Activated T-cell treated with anti-CD3 and anti-CD28 coated beads for 1 hour (primary cell): Measurements from ENCODE around the gene ABCC5.

Source experiments
- DNase-seq: peaks from one replicate; pipeline ENCODE4 v3.0.0-alpha.2; 2020; ENCODE audit warnings: low read depth

The ABCC5 gene

GRCh38 chr3:183922421-183922820, 95.3 kb downstream of the ABCC5 start:
- no peak for DNase-seq

- no peak for DNase-seq
Measured at GRCh38 chr3:183921096-183921495, 96.6 kb downstream of the ABCC5 start.

GRCh38 chr3:183920416-183920815, 97.3 kb downstream of the ABCC5 start:
- DNase-seq, result no peak

- no peak for DNase-seq
Measured at GRCh38 chr3:183918178-183918577, 99.5 kb downstream of the ABCC5 start.

- no peak for DNase-seq
Measured at GRCh38 chr3:183917776-183918175, 99.9 kb downstream of the ABCC5 start.

GRCh38 chr3:183914856-183915255, 102.8 kb downstream of the ABCC5 start:
- no peak for DNase-seq

- no peak for DNase-seq
Measured at GRCh38 chr3:183913580-183913920, 104.1 kb downstream of the ABCC5 start.

GRCh38 chr3:183912895-183913579, 104.6 kb downstream of the ABCC5 start:
- no peak for DNase-seq

- DNase-seq, result no peak
Measured at GRCh38 chr3:183911763-183912506, 105.7 kb downstream of the ABCC5 start.

- DNase-seq, result no peak
Measured at GRCh38 chr3:183911087-183911486, 106.6 kb downstream of the ABCC5 start.

GRCh38 chr3:183909030-183909600, 108.6 kb downstream of the ABCC5 start:
- DNase-seq, result no peak

- DNase-seq, result no peak
Measured at GRCh38 chr3:183907911-183908331, 109.8 kb downstream of the ABCC5 start.

GRCh38 chr3:183907176-183907575, 110.5 kb downstream of the ABCC5 start:
- DNase-seq, result no peak

GRCh38 chr3:183906234-183906921, 111.3 kb downstream of the ABCC5 start:
- no peak for DNase-seq

- no peak for DNase-seq
Measured at GRCh38 chr3:183904833-183905780, 112.6 kb downstream of the ABCC5 start.

GRCh38 chr3:183898028-183898431, 119.7 kb downstream of the ABCC5 start:
- DNase-seq, result no peak

GRCh38 chr3:183897606-183898005, 120.1 kb downstream of the ABCC5 start:
- DNase-seq, result no peak

- DNase-seq, result no peak
Measured at GRCh38 chr3:183896610-183897009, 121.1 kb downstream of the ABCC5 start.

GRCh38 chr3:183896184-183896583, 121.5 kb downstream of the ABCC5 start:
- DNase-seq, result no peak

- DNase-seq, result no peak
Measured at GRCh38 chr3:183895774-183896173, 121.9 kb downstream of the ABCC5 start.

GRCh38 chr3:183895296-183895695, 122.4 kb downstream of the ABCC5 start:
- no peak for DNase-seq
